Aorta (tissue), 5 donors: ENCODE results near the gene CASR. TPM values are rescaled to one million over a fixed set of nuclear protein-coding genes. Genes with fewer than 3 reads are reported as not detected.
"Not testable (repeated sequence)": the region's sequence is repeated elsewhere in the genome, so short reads cannot be mapped to it uniquely, and the experiment has no call there.

ENCODE experiments used
- ATAC-seq: fragments of 200-7000 bp; cut with Tn5 transposase; one replicate; pipeline ENCODE4 v1.9.1; 2022; ENCODE audit warnings: moderate library complexity; ENCODE audit not compliant: low FRiP score
- DNase-seq, 2 donors: peaks; one replicate each; pipeline ENCODE4 v3.0.0-alpha.2; 2020
- H3K27ac ChIP-seq, 2 donors: one replicate each; pipeline ENCODE4 v1.5.1; 2013; ENCODE audit warnings: low read length in 2 of 2, mild to moderate bottlenecking in 2 of 2, moderate library complexity in 2 of 2, control low read depth in 1 of 2, inconsistent platforms in 1 of 2, low read depth in 1 of 2
- H3K27me3 ChIP-seq, 2 donors: one replicate each; pipeline ENCODE4 v1.6.1; 2013; ENCODE audit warnings: control low read depth in 1 of 2, low read length in 1 of 2, mild to moderate bottlenecking in 1 of 2, moderate library complexity in 1 of 2; ENCODE audit not compliant: insufficient read depth in 2 of 2, control insufficient read depth in 1 of 2
- H3K36me3 ChIP-seq, 2 donors: one replicate each; pipeline ENCODE4 v1.6.1; 2013; ENCODE audit warnings: control low read depth in 1 of 2, low read length in 1 of 2, mild to moderate bottlenecking in 1 of 2; ENCODE audit not compliant: insufficient read depth in 2 of 2, control insufficient read depth in 1 of 2
- H3K4me1 ChIP-seq, 2 donors: one replicate each; pipeline ENCODE4 v1.6.1; 2013; ENCODE audit warnings: low read length in 2 of 2, control low read depth in 1 of 2, mild to moderate bottlenecking in 1 of 2, moderate library complexity in 1 of 2; ENCODE audit not compliant: insufficient read depth in 2 of 2, control insufficient read depth in 1 of 2
- H3K4me3 ChIP-seq, 2 donors: one replicate each; pipeline ENCODE4 v1.5.1; 2013; ENCODE audit warnings: low read length in 2 of 2, control low read depth in 1 of 2, mild to moderate bottlenecking in 1 of 2
- H3K9me3 ChIP-seq: one replicate; pipeline ENCODE4 v1.6.1; 2013; ENCODE audit warnings: mild to moderate bottlenecking, low read length; ENCODE audit not compliant: control insufficient read depth
- WGBS, 2 donors: extraction: QIAGEN DNeasy Blood & Tissue Kit; methylation state at CpG; one replicate each; pipeline ENCODE4 v1.1.7; 2013; 5-methylcytosine and 5-hydroxymethylcytosine counted together
- intact Hi-C, 2 donors: fragments of 100-400 bp; cut with DNase I; formaldehyde crosslinking; loops; one replicate each; pipeline versions ENCODE4 v1.14.2 to v1.15.0; 2022
- polyA plus RNA-seq, 2 donors: library from polyadenylated mRNA; stranded (reverse); fragments of 200-250 nt; gene quantifications; one replicate each; pipeline ENCODE4 v1.2.3, GENCODE V29; 2013
- total RNA-seq, 2 donors: library from RNA; stranded (reverse); fragmentation: NEBNext Ultra II Directional; extraction: Animal tissue kit (Norgen Biotek cat#: 25700); gene quantifications; one replicate each; pipeline ENCODE4 v1.2.1, GENCODE V29; 2021
- donor health status: healthy with polysubstance abuse.
- donor health status: Bipolar disorder and iron deficiency.
- donor health status: DM: no; HTN: no; CAD: no.
- donor health status: DM: no; HTN: no; CAD: no.
- donor health status: DM: yes; HTN: yes; CAD: no.

CASR gene
- total and polyA plus RNA-seq, 4 donors, result not detected

DNA sequence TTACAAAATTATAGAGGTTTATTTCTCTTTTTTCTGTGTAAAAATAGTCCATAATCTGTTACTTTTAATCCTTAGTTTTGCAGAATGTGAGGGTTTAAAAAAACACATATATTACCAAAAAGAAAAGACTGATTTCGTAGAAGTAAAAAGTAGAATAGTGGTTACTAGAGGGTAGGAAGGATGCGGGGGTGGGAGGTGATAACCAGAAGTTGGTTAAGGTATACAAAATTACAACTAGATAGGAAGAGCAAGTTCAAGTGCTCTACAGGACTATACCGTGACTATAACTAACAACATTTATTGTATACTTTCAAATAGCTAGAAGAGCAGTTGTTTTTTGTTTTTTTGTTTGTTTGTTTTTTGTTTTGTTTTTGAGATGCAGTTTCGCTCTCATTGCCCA is 16.1 kb downstream of the CASR start:
- intact Hi-C loops, result no loop called here
- no peak overlapping the region for H3K27ac ChIP-seq
- H3K4me1 ChIP-seq, result no peaks in the 10 kb centered on the region
- H3K27me3 ChIP-seq, result no peaks in the 10 kb centered on the region
- DNase-seq, result no peak
- no peak for ATAC-seq
- no peaks in the 10 kb centered on the region for H3K9me3 ChIP-seq
- H3K4me3 ChIP-seq, result no peak overlapping the region
- H3K36me3 ChIP-seq, result no peaks in the 10 kb centered on the region
- 82 to 84% methylated on average over 4 of the region's 4 CpGs for WGBS, 2 donors

- no peak overlapping the region for H3K27ac ChIP-seq
- H3K4me3 ChIP-seq, result no peak overlapping the region
- ATAC-seq, result no peak
- H3K9me3 ChIP-seq, result no peaks in the 10 kb centered on the region
- H3K4me1 ChIP-seq, result no peaks in the 10 kb centered on the region
- no peak for DNase-seq
- no peaks in the 10 kb centered on the region for H3K36me3 ChIP-seq
- intact Hi-C loops, result no loop called here
- H3K27me3 ChIP-seq, result no peaks in the 10 kb centered on the region
- 80 to 85% methylated on average over 3 of the region's 3 CpGs for WGBS, 2 donors
These were observed 17.2 kb downstream of the CASR start for GRCh38 chr3:122200661-122201060.

DNA sequence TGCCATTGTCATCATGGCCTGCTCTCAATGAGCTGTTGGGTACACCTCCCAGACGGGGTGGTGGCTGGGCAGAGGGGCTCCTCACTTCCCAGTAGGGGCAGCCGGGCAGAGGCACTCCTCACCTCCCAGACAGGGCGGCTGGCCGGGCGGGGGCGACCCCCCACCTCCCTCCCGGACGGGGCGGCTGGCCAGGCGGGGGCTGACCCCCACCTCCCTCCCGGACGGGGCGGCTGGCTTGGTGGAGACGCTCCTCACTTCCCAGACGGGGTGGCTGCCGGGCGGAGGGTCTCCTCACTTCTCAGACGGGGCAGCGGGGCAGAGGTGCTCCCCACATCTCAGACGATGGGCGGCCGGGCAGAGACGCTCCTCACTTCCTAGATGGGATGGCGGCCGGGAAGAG is 18.0 kb downstream of the CASR start:
- H3K27me3 ChIP-seq, intact Hi-C loops, H3K36me3 ChIP-seq, H3K4me3 ChIP-seq, H3K27ac ChIP-seq, ATAC-seq, H3K9me3 ChIP-seq, DNase-seq, H3K4me1 ChIP-seq: not testable (repeated sequence)
- WGBS, 2 donors, result 74 to 89% methylated on average over 4 to 24 of the region's 25 CpGs

GRCh38 chr3:122208579-122208978 is 25.1 kb downstream of the CASR start:
- DNase-seq (no peak), ATAC-seq (no peak)
- intact Hi-C loops, result no loop called here
- Histone ChIP-seq H3K36me3 (no peaks in the 10 kb centered on the region), H3K4me3 (no peak overlapping the region), H3K9me3 (no peaks in the 10 kb centered on the region), H3K27ac (no peak overlapping the region), H3K4me1 (no peaks in the 10 kb centered on the region), H3K27me3 (no peaks in the 10 kb centered on the region)
- 36 to 50% methylated on average over 4 of the region's 4 CpGs for WGBS, 2 donors

- WGBS, 2 donors, result 61 to 68% methylated on average over 2 of the region's 2 CpGs
- DNase-seq, result no peak
- H3K4me1 ChIP-seq, result no peaks in the 10 kb centered on the region
- no peak overlapping the region for H3K4me3 ChIP-seq
- H3K27me3 ChIP-seq, result no peaks in the 10 kb centered on the region
- intact Hi-C loops, result no loop called here
- H3K36me3 ChIP-seq, result no peaks in the 10 kb centered on the region
- no peak for ATAC-seq
- no peaks in the 10 kb centered on the region for H3K9me3 ChIP-seq
- H3K27ac ChIP-seq, result no peak overlapping the region
These were observed 30.2 kb downstream of the CASR start for GRCh38 chr3:122213650-122214049.

DNA sequence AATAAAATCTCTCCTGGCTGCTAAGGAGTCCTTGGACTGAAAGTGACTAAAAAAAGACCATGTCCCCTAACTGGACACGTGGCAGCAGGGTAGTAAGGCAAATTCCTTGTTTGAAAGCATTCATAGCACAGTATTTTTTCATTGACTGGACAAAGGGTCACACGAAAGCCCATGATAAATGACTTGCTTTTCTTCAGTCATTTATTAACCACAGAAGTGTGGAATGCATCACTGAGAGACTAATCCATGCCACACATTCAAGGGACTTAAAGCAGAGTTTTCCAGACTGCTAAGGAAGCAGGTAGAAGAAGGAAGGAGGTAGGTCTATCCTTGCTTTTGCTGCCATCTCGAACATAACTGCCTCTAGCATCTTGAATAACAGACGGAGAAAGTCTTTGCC is 31.2 kb downstream of the CASR start:
- H3K4me1 ChIP-seq, result no peaks in the 10 kb centered on the region
- H3K27me3 ChIP-seq, result no peaks in the 10 kb centered on the region
- no peak for ATAC-seq
- H3K36me3 ChIP-seq, result no peaks in the 10 kb centered on the region
- WGBS, 2 donors, result 36% methylated on average over 4 of the region's 4 CpGs
- no peak overlapping the region for H3K4me3 ChIP-seq
- H3K9me3 ChIP-seq, result no peaks in the 10 kb centered on the region
- no peak overlapping the region for H3K27ac ChIP-seq
- no peak for DNase-seq
- intact Hi-C loops, result no loop called here

DNA sequence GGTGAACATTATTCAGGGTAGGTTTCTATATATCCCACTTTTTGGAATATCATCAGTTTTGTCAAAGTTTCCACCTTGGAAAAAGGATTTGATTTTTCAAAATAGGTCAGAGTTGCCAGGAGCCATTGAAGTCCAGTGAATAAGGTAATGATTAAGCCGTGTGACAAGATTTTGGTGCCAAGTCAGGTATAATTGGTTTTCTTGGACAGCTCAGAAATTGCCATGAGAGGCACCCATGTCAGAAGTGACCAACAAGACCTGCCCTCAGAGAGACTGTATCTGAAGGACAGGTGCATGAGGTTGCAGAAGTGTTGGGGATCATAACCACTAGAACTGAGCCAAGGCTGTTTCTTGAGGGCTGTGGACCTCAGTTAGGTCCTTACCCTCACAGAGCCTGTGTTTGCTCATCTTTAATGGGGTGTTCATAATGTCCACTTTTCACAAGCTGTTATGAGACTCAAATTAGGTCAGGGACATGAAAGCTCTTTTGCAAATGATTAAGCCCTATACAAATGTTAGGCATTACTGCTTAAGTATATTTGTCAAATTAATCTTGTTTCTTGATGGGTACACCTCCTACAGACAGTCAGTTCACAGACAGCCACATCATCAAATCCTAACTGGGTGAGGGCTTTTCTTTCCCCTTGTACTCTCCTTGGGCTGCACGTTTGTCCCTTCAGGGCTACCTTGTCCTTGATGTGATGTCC is 32.3 kb downstream of the CASR start:
- no peak overlapping the region for H3K27ac ChIP-seq
- no peaks in the 10 kb centered on the region for H3K27me3 ChIP-seq
- H3K4me1 ChIP-seq, result no peaks in the 10 kb centered on the region
- no peaks in the 10 kb centered on the region for H3K9me3 ChIP-seq
- intact Hi-C loops, result no loop called here
- no peak overlapping the region for H3K4me3 ChIP-seq
- DNase-seq (no peak), ATAC-seq (no peak)
- WGBS, 2 donors, result 45 to 65% methylated on average over 2 of the region's 2 CpGs
- H3K36me3 ChIP-seq, result no peaks in the 10 kb centered on the region

DNA sequence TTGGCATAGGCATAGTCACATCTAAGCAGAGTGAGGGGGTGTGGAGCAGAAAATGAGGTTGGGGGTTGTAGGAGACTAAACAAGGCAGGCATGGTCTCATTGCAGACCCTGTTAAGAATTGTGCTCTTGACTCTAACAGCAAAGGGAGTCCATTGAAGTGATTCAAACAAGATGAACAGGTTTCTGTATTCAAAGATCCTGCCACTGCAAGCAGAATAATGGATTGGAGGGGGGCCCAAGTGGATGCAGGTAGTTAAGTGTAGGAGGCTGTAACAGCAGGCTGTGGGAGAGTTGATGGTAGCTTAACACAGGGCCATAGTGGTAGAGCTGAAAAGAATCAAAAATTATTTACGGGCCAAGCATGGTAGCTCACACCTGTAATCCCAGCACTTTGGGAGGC is 34.4 kb downstream of the CASR start:
- DNase-seq, result no peak
- intact Hi-C loops, result no loop called here
- no peak for ATAC-seq
- Histone ChIP-seq H3K4me3 (no peak overlapping the region), H3K27ac (no peak overlapping the region), H3K36me3 (no peaks in the 10 kb centered on the region), H3K9me3 (no peaks in the 10 kb centered on the region), H3K4me1 (no peaks in the 10 kb centered on the region), H3K27me3 (no peaks in the 10 kb centered on the region)
- WGBS, 2 donors, result 87 to 93% methylated on average over 1 of the region's 1 CpG

- no peaks in the 10 kb centered on the region for H3K9me3 ChIP-seq
- no peak for DNase-seq
- H3K27me3 ChIP-seq, result no peaks in the 10 kb centered on the region
- no peak overlapping the region for H3K4me3 ChIP-seq
- no peak overlapping the region for H3K27ac ChIP-seq
- ATAC-seq, result no peak
- intact Hi-C loops, result no loop called here
- no peaks in the 10 kb centered on the region for H3K4me1 ChIP-seq
- H3K36me3 ChIP-seq, result no peaks in the 10 kb centered on the region
- 71 to 75% methylated on average over 1 of the region's 1 CpG for WGBS, 2 donors
These were observed 35.9 kb downstream of the CASR start for GRCh38 chr3:122219242-122219872.
